ENCODE results near the gene BCAR3. TPM values are rescaled to one million over a fixed set of nuclear protein-coding genes. Genes with fewer than 3 reads are reported as not detected.
"Not testable (repeated sequence)": the region's sequence is repeated elsewhere in the genome, so short reads cannot be mapped to it uniquely, and the experiment has no call there.

BCAR3 gene
- total RNA-seq, 1 experiment from 2014 or later, result 33.9 TPM

- Histone ChIP-seq H3K36me3 (ENCODE audit: control insufficient read depth, insufficient read depth, low read length) (peaks cover 2% of the 10 kb centered on the region; the same call in 1 of the 2 replicates), H3K4me3 (ENCODE audit: low read depth in 2 of 2, low read length in 2 of 2) (no peak overlapping the region), H3K27me3 (ENCODE audit: control insufficient read depth, insufficient read depth, low read length) (no peaks in the 10 kb centered on the region), H3K9me3 (ENCODE audit: control insufficient read depth, insufficient read depth, low read depth, low read length) (no peaks in the 10 kb centered on the region), H3K4me1 (ENCODE audit: control insufficient read depth, insufficient read depth, low read length) (peaks cover 5% of the 10 kb centered on the region; the same call in 1 of the 2 replicates), H3K27ac (ENCODE audit: low read length) (no peak overlapping the region)
- ATAC-seq (no peak), DNase-seq (ENCODE audit: low read depth, low spot score) (no peak)
- CTCF ChIA-PET, result no interaction called here
- no peak for TF ChIP-seq SIN3A (IDR thresholded peaks at IDR 0.05; ENCODE audit: borderline replicate concordance, insufficient read depth, low read depth, low read length)
- TF ChIP-seq POLR2AphosphoS5 (IDR thresholded peaks at IDR 0.05; ENCODE audit: low read depth, low read length), result no peak
- TF ChIP-seq TCF7L2 (IDR thresholded peaks at IDR 0.05; ENCODE audit: low read depth, low read length), result no peak
- TF ChIP-seq REST (IDR thresholded peaks at IDR 0.05; ENCODE audit: insufficient read depth in 1 of 2, low read depth in 2 of 2, low read length in 1 of 2), result no peak
- TF ChIP-seq CTCF (IDR thresholded peaks at IDR 0.05), result no peak
- no TSS peak for BruUV-seq (replicated peaks)
- in situ Hi-C loops (cut with HindIII; ENCODE audit: low pct_unique_long_range_greater_than_20kb, low sequenced_read_pairs) (no loop called here), intact Hi-C loops (cut with micrococcal nuclease; ENCODE audit: unreplicated experiment) (no loop called here)
- POLR2A ChIA-PET, result no interaction called here
Observed at GRCh38 chr1:93592551-93592949, 89.1 kb downstream of the BCAR3 start.

GRCh38 chr1:93591676-93592550, 89.7 kb downstream of the BCAR3 start:
- DNase-seq (ENCODE audit: low read depth, low spot score), result no peak
- TF ChIP-seq CTCF (IDR thresholded peaks at IDR 0.05), result no peak
- TF ChIP-seq POLR2AphosphoS5 (IDR thresholded peaks at IDR 0.05; ENCODE audit: low read depth, low read length), result no peak
- TF ChIP-seq REST (IDR thresholded peaks at IDR 0.05; ENCODE audit: insufficient read depth in 1 of 2, low read depth in 2 of 2, low read length in 1 of 2), result no peak
- TF ChIP-seq SIN3A (IDR thresholded peaks at IDR 0.05; ENCODE audit: borderline replicate concordance, insufficient read depth, low read depth, low read length), result no peak
- TF ChIP-seq TCF7L2 (IDR thresholded peaks at IDR 0.05; ENCODE audit: low read depth, low read length), result no peak
- H3K9me3 ChIP-seq (ENCODE audit: control insufficient read depth, insufficient read depth, low read depth, low read length), result no peaks in the 10 kb centered on the region
- H3K27me3 ChIP-seq (ENCODE audit: control insufficient read depth, insufficient read depth, low read length), result no peaks in the 10 kb centered on the region
- H3K4me3 ChIP-seq (ENCODE audit: low read depth in 2 of 2, low read length in 2 of 2), result no peak overlapping the region
- peaks cover 2% of the 10 kb centered on the region; the same call in 1 of the 2 replicates for H3K36me3 ChIP-seq (ENCODE audit: control insufficient read depth, insufficient read depth, low read length)
- ChIA-PET CTCF (no interaction called here), POLR2A (no interaction called here)
- BruUV-seq (replicated peaks), result no TSS peak
- no peak overlapping the region for H3K27ac ChIP-seq (ENCODE audit: low read length)
- peaks cover 5% of the 10 kb centered on the region; the same call in 1 of the 2 replicates for H3K4me1 ChIP-seq (ENCODE audit: control insufficient read depth, insufficient read depth, low read length)
- in situ Hi-C loops (cut with HindIII; ENCODE audit: low pct_unique_long_range_greater_than_20kb, low sequenced_read_pairs), result no loop called here
- no peak; the same call in 1 of the 2 replicates for ATAC-seq
- intact Hi-C loops (cut with micrococcal nuclease; ENCODE audit: unreplicated experiment), result no loop called here

GRCh38 chr1:93591291-93591675, 90.4 kb downstream of the BCAR3 start:
- H3K27me3 ChIP-seq (ENCODE audit: control insufficient read depth, insufficient read depth, low read length); ATAC-seq; BruUV-seq (replicated peaks); H3K4me3 ChIP-seq (ENCODE audit: low read depth in 2 of 2, low read length in 2 of 2); intact Hi-C loops (cut with micrococcal nuclease; ENCODE audit: unreplicated experiment); CTCF ChIA-PET; H3K4me1 ChIP-seq (ENCODE audit: control insufficient read depth, insufficient read depth, low read length); H3K27ac ChIP-seq (ENCODE audit: low read length); DNase-seq (ENCODE audit: low read depth, low spot score); H3K9me3 ChIP-seq (ENCODE audit: control insufficient read depth, insufficient read depth, low read depth, low read length); POLR2A ChIA-PET; in situ Hi-C loops (cut with HindIII; ENCODE audit: low pct_unique_long_range_greater_than_20kb, low sequenced_read_pairs); H3K36me3 ChIP-seq (ENCODE audit: control insufficient read depth, insufficient read depth, low read length): not testable (repeated sequence)

Measured in Panc1 (cell line).